Bronchial epithelial cell (primary cell): ENCODE data around the gene DNAJC1. TPM values are rescaled to one million over a fixed set of nuclear protein-coding genes. Genes with fewer than 3 reads are reported as not detected.
"Not testable (repeated sequence)": the region's sequence is repeated elsewhere in the genome, so short reads cannot be mapped to it uniquely, and the experiment has no call there.

Experiments
- DNase-seq: peaks from one replicate; pipeline ENCODE4 v3.0.0-alpha.2; 2010; ENCODE audit warnings: low read depth
- FAIRE-seq: peaks from 2 replicates; lab custom pipeline; 2011; peaks lifted over from hg19 to GRCh38; lab: Jason Lieb, UNC
- H3K27me3 ChIP-seq: 2 replicates; pipeline ENCODE4 v1.5.1; 2011; ENCODE audit warnings: low read length; ENCODE audit not compliant: control insufficient read depth, insufficient read depth
- H3K36me3 ChIP-seq: 2 replicates; pipeline ENCODE4 v1.5.1; 2011; ENCODE audit warnings: low read length; ENCODE audit not compliant: control insufficient read depth, insufficient read depth
- H3K4me3 ChIP-seq: 2 replicates; pipeline ENCODE4 v1.5.1; 2011; ENCODE audit warnings: mild to moderate bottlenecking, low read depth, low read length, control low read depth
- CTCF ChIP-seq: IDR thresholded peaks from 2 replicates; pipeline ENCODE4 v1.5.1; 2011; ENCODE audit warnings: mild to moderate bottlenecking, moderate library complexity, low read length, control low read depth, inconsistent platforms; ENCODE audit not compliant: insufficient read depth, severe bottlenecking
- total RNA-seq: library from RNA; depleted of rRNA; stranded (reverse); fragments of >200 nt; gene quantifications from 2 replicates; pipeline ENCODE4 v1.2.1, GENCODE V29; 2014

The DNAJC1 gene
- total RNA-seq, 1 donor from 2014 or later: 81.6 TPM

- TF ChIP-seq CTCF: no peak
- Histone ChIP-seq H3K27me3 (no peaks in the 10 kb centered on the region), H3K36me3 (no peaks in the 10 kb centered on the region), H3K4me3 (no peak overlapping the region)
- DNase-seq (no peak), FAIRE-seq (no peak)
Observed at GRCh38 chr10:22026287-22026686, 22.8 kb upstream of the DNAJC1 start.

GRCh38 chr10:22023508-22023907 lies 20.0 kb upstream of the DNAJC1 start:
- Histone ChIP-seq H3K36me3 (no peaks in the 10 kb centered on the region), H3K4me3 (no peak overlapping the region), H3K27me3 (no peaks in the 10 kb centered on the region)
- DNase-seq (no peak), FAIRE-seq (no peak)
- no peak for TF ChIP-seq CTCF

GRCh38 chr10:22022257-22023032 lies 18.9 kb upstream of the DNAJC1 start:
- FAIRE-seq (peak; percentile 81), DNase-seq (no peak)
- TF ChIP-seq CTCF: no peak
- no peak overlapping the region for H3K4me3 ChIP-seq
- H3K36me3 ChIP-seq: no peaks in the 10 kb centered on the region
- H3K27me3 ChIP-seq: no peaks in the 10 kb centered on the region

GRCh38 chr10:22021144-22021543 lies 17.6 kb upstream of the DNAJC1 start:
- not testable (repeated sequence) for H3K36me3 ChIP-seq, FAIRE-seq, H3K4me3 ChIP-seq, H3K27me3 ChIP-seq, DNase-seq

GRCh38 chr10:22017283-22018020 lies 13.9 kb upstream of the DNAJC1 start:
- H3K4me3 ChIP-seq: no peak overlapping the region
- FAIRE-seq: no peak
- no peak for TF ChIP-seq CTCF
- no peaks in the 10 kb centered on the region for H3K36me3 ChIP-seq
- DNase-seq: peak; percentile 49
- no peaks in the 10 kb centered on the region for H3K27me3 ChIP-seq

GRCh38 chr10:22016046-22016705 lies 12.6 kb upstream of the DNAJC1 start:
- Histone ChIP-seq H3K4me3 (no peak overlapping the region), H3K36me3 (no peaks in the 10 kb centered on the region), H3K27me3 (no peaks in the 10 kb centered on the region)
- TF ChIP-seq CTCF: no peak
- FAIRE-seq: no peak
- peak; percentile 71 for DNase-seq
